ENCODE data around the gene CCDC85C. TPM values are rescaled to one million over a fixed set of nuclear protein-coding genes. Genes with fewer than 3 reads are reported as not detected.

The CCDC85C gene
- total RNA-seq, 1 donor from 2014 or later, result 7.0 TPM

- H3K27me3 Mint-ChIP-seq (ENCODE audit: low read depth), result no peaks in the 10 kb centered on the region
- no peaks in the 10 kb centered on the region for H3K9me3 Mint-ChIP-seq (ENCODE audit: low read depth)
- no peak overlapping the region for H3K4me3 Mint-ChIP-seq (ENCODE audit: unreplicated experiment)
- DNase-seq (ENCODE audit: low spot score), result no peak
- H3K4me1 Mint-ChIP-seq (ENCODE audit: low read depth), result peaks cover 43% of the 10 kb centered on the region
- peaks cover 11% of the 10 kb centered on the region for H3K36me3 Mint-ChIP-seq (ENCODE audit: low read depth)
- no peak for TF ChIP-seq CTCF (IDR thresholded peaks at IDR 0.05)
- no peak overlapping the region for H3K27ac Mint-ChIP-seq (ENCODE audit: unreplicated experiment)
Observed at GRCh38 chr14:99466758-99467157, 137.2 kb downstream of the CCDC85C start.

DNA sequence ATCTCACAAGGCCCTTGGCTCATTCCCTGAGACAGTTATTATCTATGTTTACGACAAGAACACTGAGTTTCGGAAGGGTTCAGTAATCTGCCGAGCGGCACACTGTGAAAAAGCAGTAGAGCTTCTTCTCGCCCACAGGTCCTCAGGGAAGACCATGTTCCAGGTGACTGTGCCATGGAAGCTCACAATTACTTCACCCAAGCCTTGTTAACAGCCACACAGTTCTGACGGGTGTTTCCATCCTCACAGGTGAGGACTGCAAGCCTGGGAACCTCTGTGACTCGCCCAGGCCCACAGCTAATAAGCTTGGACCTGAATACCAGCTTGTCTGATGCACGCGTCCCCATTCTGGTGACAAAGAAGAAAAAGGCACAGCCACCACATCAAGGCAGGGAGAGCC lies 138.7 kb downstream of the CCDC85C start:
- Mint-ChIP-seq H3K4me1 (ENCODE audit: low read depth) (peaks cover 37% of the 10 kb centered on the region), H3K9me3 (ENCODE audit: low read depth) (no peaks in the 10 kb centered on the region), H3K36me3 (ENCODE audit: low read depth) (peaks cover 17% of the 10 kb centered on the region), H3K27ac (ENCODE audit: unreplicated experiment) (no peak overlapping the region), H3K27me3 (ENCODE audit: low read depth) (no peaks in the 10 kb centered on the region), H3K4me3 (ENCODE audit: unreplicated experiment) (no peak overlapping the region)
- no peak for DNase-seq (ENCODE audit: low spot score)
- TF ChIP-seq CTCF (IDR thresholded peaks at IDR 0.05), result no peak

- H3K4me1 Mint-ChIP-seq (ENCODE audit: low read depth), result peaks cover 31% of the 10 kb centered on the region
- no peak overlapping the region for H3K4me3 Mint-ChIP-seq (ENCODE audit: unreplicated experiment)
- H3K27me3 Mint-ChIP-seq (ENCODE audit: low read depth), result no peaks in the 10 kb centered on the region
- no peaks in the 10 kb centered on the region for H3K9me3 Mint-ChIP-seq (ENCODE audit: low read depth)
- no peak for DNase-seq (ENCODE audit: low spot score)
- no peak overlapping the region for H3K27ac Mint-ChIP-seq (ENCODE audit: unreplicated experiment)
- TF ChIP-seq CTCF (IDR thresholded peaks at IDR 0.05), result no peak
- H3K36me3 Mint-ChIP-seq (ENCODE audit: low read depth), result peaks cover 18% of the 10 kb centered on the region
Observed at GRCh38 chr14:99463974-99464373, 140.0 kb downstream of the CCDC85C start.

DNA sequence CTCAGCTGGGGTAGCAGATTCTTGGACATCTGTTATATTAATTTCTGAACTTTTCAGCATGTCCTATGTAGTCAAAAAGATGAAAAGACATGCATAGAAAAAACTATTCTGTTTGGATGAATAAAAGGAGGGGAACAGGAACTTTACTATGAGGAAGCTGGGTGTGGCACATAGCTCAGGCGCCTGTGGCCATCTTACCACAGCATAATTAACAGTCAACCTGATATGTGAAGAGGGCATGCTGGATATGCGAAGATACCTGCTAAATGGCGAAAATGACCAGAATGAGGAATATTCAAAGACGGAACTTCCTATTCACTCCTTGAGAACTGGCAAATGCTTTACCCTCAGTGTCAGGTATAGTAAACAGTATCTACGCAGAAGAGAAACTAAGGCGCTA lies 141.8 kb downstream of the CCDC85C start:
- H3K9me3 Mint-ChIP-seq (ENCODE audit: low read depth), result no peaks in the 10 kb centered on the region
- H3K4me1 Mint-ChIP-seq (ENCODE audit: low read depth), result peaks cover 13% of the 10 kb centered on the region
- H3K36me3 Mint-ChIP-seq (ENCODE audit: low read depth), result peaks cover 25% of the 10 kb centered on the region
- no peak overlapping the region for H3K27ac Mint-ChIP-seq (ENCODE audit: unreplicated experiment)
- H3K27me3 Mint-ChIP-seq (ENCODE audit: low read depth), result no peaks in the 10 kb centered on the region
- H3K4me3 Mint-ChIP-seq (ENCODE audit: unreplicated experiment), result no peak overlapping the region
- no peak for DNase-seq (ENCODE audit: low spot score)
- no peak for TF ChIP-seq CTCF (IDR thresholded peaks at IDR 0.05)

- TF ChIP-seq CTCF (IDR thresholded peaks at IDR 0.05), result no peak
- Mint-ChIP-seq H3K4me1 (ENCODE audit: low read depth) (peaks cover 10% of the 10 kb centered on the region), H3K9me3 (ENCODE audit: low read depth) (no peaks in the 10 kb centered on the region), H3K27ac (ENCODE audit: unreplicated experiment) (no peak overlapping the region), H3K4me3 (ENCODE audit: unreplicated experiment) (no peak overlapping the region), H3K27me3 (ENCODE audit: low read depth) (no peaks in the 10 kb centered on the region), H3K36me3 (ENCODE audit: low read depth) (peaks cover 30% of the 10 kb centered on the region)
- DNase-seq (ENCODE audit: low spot score), result no peak
Observed at GRCh38 chr14:99461411-99462085, 142.5 kb downstream of the CCDC85C start.

Data from chondrocyte (in vitro differentiated cells).